Inflammatory macrophage treated with lipopolysaccharide for 1 hour (primary cell): ENCODE results near the gene RNU1-4.
"Not testable (repeated sequence)": the region's sequence is repeated elsewhere in the genome, so short reads cannot be mapped to it uniquely, and the experiment has no call there.

Experiments
- DNase-seq, 2 donors: peaks; one replicate each; pipeline ENCODE4 v3.0.0-alpha.2; 2020 to 2022

RNU1-4 gene

DNA sequence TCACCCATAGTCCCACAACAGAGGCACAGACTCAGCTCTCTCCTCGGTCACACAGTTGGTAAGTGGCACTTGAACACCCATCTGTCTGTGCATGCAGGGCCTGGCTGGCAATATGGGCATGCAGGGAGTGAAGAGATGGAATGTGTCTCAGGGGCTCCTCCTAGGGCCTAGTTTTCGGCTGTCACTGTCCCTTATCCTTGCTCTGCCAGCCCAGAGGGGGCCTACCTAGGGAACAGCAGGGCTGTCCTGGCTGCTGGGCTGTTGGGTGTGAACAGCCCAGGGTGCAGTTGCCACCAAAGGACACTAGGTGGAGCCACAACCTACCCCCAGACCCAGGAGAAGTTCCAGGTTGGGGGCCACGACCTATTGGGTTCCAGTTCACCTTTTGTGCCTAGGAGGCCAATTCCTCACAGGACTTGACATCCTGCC, 30.6 kb upstream of the RNU1-4 start:
- DNase-seq, result not testable (repeated sequence)

DNA sequence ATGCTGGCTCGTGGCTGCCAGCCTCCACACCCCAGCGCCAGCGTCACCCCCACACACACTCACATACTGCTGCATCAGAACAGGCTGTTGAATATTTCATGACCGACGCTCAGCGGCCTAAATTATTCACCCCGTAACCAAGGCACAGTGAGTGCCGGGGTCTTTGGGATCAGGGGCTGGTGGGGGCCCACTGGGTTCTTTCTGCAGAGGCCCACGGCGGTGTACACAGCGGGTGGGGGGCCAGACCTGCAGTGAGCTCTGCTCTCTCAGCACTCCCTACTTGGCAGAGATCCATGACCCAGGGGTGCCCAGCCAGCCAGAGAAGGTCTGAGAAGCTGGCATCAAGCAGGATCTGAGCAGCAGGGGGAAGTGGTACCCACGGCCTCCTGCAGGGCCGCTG, 29.7 kb upstream of the RNU1-4 start:
- DNase-seq, result not testable (repeated sequence)

DNA sequence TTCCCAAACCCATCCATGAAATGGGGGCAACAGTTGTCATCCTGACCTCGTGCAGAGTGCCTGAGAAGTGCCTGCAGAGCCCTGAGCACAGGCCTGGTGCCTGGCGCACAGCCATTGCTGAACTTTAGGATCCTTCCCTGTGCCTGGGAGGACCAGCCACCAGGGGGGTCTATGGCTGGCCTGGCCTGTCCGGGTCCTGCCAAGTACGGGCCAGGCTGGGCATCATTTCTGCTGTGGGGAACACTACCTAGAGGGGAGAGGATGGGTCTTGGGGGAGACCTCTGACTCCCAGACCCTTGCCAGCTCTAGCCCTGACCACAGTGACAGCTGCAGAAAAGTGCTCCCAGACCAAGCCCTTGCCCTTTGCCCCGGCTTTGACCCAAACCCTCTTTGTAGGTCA, 28.2 kb upstream of the RNU1-4 start:
- not testable (repeated sequence) for DNase-seq

DNA sequence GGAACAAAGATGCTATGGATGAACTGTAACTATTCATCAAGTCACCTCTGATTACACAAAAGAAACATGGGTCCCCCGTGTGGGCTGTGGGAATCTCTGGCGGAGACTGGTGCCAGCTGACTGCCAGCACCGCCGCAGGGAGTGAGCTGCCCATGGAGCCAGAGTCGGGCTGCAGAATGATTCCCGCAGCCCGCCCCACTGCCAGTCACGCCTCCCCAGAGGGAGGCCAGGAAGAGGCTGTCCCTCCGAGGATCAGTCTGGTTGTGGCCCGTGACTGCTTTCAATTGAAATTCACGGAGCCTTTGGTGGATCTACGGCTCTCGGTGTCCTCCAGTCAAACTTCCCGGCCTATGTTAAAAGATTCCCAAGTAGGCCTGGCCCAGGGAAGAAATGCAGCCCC, 27.7 kb upstream of the RNU1-4 start:
- not testable (repeated sequence) for DNase-seq

DNA sequence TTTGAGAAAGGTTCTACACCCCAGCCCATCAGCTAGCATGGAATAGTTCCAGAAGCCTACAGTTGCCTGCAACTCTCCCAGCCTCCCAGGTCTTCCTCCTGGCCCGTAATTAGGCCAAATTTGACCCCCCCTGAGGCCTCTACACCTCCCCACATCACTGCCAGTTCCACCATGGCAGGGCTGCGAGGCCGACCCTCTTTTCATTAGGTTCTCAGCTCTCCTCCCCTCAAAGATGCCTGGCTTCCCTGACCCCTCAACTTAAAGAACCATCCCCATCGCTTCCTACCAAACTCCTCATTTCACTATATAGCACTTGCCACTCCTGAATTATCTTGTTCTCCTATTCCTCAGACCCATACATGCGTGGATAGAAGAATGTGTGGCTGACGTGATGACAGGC, 27.3 kb upstream of the RNU1-4 start:
- DNase-seq, result not testable (repeated sequence)

DNA sequence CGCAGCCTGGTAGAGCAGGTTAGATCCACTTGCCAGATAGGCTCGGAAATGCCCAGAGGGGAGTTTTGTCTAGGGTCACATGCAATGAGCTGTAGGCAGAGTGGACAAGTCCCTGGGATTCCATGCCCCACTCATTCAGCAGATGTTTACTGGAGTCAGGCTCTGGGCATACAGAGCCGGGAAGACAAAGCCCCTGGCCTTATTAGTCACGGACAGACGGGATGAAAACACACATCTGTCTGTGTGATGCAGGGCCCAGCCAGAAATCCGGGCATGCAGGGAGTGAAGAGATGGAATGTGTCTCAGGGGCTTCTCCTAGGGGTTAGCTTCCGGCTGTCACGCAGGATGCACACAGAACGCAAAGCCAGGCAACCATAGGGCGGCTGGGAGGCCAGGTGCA, 26.8 kb upstream of the RNU1-4 start:
- not testable (repeated sequence) for DNase-seq

DNA sequence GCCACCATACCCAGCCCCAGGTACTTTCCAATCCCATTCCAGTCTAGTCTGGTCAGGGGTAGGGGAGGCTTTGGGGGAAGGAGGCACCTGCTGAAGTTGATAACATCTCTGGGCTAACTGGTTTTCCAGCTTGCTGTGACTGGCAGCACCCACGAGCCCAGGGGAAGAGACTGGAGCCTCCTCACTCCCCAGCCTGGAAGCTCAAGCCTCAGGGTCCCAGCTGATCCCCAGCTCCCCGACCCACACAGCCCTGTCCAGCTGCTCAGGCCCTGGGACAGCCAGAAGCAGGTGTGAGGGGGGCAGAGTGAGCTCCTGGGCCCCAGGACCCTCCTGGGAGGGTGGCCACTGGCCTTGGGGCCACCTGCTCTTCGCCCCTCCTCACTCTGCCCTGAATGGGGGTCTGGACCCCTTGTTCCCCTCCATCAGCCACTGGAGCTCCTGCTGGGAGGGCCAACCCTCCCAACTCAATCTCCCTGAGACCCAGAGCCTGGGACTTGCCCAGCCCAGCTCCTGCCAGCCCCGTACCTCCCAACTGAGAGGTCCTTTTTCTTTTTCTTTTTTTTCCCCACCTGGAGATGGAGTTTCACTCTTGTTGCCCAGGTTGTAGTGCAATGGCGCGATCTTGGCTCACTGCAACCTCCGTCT, 23.5 kb upstream of the RNU1-4 start:
- no peak for DNase-seq

DNA sequence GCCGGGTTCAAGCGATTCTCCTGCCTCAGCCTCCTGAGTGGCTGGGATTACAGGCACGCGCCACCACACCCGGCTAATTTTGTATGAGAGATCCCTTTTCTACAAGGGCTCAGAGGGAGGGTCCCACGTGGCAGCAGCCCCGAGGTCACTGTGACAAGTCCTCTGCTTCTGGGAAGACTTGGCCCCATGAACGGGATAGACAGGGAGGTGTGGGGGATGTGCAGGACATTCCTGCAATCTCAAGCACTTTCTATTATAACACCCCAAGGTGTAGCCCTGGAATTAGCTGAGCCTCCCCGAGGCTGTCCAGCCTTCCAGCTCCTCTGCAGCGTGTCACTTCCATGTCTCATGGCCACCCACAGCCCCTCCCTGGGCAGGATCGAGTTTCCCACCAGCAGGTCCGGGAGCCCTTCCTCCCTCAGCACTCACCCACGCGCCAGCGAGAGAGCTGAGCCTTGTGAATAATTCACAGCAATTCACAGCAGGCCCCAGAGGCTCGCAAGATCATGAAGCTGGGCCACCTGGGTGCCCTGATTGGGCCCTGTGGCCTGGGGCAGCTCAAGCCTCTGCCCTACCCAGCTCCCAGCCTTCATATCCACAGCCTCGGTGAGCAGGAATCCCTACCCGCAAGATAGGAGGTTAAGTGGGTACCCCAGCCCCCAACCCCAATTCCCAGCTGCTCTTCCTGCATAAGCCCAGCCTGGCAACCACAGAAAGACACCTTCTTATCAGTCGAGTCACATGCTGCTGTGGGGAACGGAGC, 22.8 kb upstream of the RNU1-4 start:
- DNase-seq, result no peak

DNA sequence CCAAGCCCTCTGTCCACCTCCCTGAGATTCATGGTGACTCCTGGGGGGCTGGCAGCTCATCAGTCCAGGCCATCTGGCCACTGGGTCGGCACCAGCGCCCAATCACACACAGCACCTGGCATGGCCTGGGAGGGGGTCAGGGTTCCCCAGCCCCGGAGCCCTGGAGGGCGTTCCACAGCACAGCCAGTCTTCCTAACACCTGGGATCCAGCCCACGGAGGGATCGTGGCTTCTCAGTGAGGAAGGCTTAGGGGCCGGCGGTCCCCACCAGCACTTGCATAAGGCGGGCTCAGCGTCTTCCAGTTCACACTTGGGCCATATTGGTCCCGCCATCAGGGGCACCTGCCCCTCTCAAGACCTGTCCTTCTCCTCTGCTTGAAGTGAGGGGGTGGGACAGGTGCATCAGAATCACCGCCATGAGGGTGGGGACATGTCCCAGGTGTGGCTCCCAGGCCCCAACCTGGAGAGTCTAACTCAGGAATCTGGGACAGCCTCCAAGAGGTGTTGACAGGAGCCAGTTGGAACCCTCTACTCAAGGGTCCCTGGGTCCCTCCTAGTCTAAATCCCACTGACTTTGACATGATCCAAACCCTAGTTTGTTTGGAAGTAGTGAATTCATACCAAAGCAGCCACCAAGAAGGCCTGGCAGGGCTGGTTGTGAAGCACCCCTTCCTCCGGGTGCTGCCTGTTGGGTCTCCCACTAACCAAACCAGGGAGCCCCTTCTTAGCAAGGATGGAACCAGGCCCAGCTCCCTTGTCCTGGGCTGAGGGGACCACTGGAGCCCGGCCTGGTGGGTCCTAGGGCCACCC, 22.0 kb upstream of the RNU1-4 start:
- not testable (repeated sequence) for DNase-seq

DNA sequence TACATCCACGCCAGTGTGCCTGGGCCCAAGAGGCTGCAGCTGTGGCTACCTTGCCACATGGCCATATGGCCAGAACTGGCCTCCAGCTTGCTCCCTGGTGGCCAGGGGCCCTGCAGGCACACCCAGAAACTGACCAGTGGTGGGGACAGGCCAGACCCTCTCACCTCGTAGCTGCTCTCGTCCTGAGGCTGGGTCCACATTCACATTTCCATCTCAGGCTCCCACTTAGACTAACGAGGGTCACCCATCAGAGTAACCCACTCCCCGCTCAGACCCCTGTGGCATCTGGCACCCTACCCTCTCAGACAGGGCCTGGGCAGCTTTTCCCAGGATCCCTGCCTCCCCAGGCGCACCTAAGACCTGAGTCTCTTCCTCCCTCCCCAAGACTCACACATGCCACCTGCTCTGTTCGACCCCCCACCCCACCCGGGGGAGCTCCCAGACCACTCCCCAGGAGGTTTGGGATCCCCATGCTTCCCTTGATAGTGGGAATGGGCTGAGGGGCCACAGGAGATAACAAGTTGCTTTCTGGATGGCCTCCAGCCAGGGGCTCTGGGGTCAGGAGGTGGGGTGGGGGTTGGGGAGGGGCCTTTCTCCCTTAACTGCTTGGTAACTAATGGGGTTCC, 21.3 kb upstream of the RNU1-4 start:
- no peak for DNase-seq

DNA sequence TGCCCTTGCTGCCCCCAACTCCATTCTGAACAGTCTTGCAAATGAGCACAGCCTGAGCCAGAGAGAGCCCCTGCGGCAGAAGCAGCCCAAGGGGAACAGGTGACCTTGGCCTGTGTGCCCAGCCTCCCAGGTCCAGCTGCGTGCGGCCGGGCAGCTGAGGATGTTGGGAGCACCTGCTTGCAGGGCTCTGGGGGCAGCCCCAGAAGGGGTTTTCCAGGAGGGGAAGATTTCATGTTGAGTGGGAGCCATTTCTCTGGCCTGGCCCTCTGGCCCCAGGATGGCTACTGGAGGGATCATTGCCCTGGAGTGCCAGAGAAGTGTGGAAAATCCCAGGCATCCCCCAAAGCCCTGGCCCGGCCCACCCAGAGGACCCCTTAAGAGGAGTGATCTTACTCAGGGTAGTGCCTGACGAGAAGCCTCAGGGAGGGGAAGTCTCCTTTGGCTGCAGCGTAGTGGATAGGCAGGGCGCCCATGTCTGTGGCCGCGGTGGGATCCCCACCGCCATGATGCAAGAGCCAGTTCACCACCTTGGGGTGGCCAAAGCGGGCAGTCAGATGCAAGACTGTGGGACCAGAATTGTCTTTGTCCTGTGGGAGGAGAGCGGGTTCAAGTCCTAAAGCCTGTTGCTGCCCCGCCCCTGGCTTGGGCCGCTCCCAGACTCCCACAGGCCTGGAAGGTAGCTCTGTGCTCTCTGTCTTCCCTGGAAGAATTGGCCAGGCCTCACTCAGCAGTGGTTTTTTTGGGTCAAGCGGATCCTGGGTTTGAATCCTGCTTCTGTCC, 20.6 kb upstream of the RNU1-4 start:
- no peak for DNase-seq

DNA sequence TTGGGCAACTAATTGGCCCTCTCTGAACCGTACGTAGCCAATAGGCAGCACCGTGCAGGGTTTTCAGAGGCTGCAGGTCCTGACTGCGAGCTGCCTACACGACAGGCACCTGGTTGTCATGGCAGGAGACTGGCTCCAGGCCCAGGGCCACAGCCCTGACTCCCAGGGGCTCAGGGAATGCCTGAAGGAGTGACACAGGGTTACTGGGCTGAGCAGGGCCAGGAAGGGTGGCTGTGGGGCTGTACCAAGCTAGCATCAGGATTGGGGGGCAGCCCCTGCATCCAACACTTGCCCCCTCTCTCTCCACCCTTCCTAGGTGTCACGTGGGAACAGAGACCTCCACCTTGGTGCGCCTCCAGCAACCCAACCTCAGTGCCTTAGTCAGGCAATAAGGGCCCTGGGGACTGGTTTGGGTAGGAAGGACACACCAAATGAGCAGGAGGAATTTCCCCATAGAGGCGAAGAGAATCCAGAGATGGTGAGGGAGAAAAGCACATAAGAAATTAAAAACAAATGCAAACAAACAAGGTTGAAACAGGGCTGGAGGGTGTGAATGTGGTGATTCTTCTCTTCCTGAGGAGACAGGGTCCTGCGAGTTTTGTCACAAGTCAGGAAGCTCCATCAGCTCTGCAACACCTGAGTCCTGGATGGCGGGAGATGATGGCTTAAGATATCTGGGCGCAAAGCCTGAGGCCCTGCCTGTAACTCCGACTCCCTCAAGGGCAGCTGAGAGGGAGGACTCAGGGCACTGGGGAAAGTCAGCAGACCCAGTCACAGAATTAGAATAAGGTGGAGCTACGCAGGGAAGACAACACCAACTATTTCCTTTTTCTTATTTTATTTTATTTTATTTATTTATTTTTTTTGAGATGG, 19.7 kb upstream of the RNU1-4 start:
- DNase-seq, result no peak

DNA sequence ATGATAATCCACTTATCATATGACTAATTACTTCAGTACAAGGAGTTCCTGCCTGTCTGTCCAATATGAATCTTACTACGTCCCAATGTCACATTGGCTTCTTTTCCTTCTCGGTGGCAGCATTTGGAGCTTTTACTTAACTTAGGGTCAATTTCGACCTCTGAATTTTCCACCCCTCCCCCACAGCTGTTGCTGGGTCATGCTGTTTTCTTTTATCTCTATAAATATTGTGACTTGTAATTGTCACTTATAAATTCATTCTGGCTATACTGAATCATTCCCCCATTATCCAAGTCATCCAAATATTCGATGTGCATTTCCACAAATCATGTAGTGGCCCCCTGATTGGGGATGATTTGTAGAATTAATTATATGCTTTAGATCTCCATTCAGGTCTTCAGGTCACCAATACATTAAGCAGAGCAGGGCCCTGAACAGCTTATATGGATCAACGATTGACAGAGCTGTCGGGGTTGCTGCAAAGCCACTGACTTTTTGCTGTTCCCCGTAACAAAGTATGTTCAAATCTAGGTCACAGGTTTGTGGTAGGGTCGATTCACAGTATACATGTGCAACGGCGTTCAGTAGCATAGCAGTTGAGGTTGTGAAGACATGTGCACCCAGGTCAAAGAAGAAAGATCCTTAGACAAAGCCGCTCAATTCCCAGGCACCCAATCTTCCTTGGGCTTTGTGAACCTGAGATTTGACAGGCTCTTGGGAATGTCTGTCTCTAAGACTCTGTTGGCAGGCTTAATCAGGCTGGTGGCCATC, 18.3 kb upstream of the RNU1-4 start:
- DNase-seq, result no peak

DNA sequence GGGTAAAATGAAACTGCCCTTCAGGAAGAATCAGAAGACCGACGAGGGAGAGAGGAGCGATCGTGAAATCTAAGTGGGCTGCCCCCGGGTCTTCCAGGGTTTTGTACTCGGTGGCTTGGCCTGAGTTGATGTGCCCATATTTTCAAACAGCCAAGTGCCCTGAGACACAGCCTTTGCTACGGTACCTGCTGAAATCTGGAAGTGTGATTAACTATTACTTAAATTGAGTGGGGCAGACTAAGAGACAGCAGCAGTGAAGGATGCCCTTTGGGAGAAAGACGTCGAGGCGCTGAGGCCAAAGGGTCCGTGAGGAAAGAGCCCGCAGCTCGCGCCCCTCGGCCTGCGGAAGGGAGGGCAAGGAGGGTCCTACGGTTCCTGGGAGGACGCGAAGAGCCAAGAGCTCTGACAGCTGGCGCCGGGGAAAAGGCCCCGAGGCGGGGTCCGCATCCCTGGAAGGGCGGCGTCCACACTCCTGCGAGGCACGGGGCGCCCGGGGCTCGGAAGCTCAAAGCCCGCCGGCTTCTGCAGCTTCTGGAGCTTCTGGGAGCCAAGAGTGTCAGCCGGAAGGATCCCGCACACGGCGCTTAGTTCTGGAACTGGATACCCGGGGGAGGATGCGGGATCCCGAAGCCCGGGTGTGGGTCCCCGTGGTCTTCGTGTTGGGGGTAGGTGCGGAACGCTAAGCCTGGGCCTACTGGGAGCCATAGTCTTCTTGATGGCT, 15.4 kb upstream of the RNU1-4 start:
- DNase-seq, result no peak

DNA sequence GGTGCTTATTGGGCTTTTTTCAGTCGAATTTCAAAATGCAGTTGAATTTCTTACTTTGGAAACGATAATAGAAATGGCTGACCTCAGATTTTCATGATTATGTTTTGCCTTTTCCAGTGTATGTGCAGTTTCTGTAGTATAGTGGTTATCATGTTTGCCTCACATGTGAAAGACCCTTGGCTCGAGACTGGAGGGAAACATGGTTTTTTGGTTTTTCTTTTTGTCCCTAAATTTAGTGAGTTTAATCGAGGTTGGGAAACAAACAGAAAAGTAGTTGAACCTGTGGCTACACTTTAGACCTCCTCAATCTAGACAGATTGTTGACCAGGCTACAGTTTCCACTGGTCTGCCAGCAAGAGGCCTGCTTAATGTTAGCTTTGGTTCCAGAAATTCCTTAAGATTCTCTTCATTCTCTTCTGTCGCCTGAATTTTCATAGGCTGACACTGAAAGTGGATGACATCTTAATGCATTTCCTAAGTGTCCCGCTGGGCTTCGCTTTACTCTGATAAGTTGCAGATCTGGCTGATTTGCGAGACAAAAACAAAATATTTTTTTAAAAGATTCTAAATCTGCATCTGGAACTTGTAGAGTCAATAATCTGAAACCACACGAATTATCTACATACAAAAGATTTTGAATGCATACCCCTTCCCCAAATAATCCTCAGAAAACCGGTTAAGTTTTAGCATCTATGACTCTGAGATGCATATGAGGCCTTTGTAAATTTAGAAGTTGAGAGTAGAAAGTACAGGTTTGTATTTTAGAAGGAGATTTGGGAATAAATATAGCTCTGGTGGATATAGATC, 14.7 kb upstream of the RNU1-4 start:
- not testable (repeated sequence) for DNase-seq

DNA sequence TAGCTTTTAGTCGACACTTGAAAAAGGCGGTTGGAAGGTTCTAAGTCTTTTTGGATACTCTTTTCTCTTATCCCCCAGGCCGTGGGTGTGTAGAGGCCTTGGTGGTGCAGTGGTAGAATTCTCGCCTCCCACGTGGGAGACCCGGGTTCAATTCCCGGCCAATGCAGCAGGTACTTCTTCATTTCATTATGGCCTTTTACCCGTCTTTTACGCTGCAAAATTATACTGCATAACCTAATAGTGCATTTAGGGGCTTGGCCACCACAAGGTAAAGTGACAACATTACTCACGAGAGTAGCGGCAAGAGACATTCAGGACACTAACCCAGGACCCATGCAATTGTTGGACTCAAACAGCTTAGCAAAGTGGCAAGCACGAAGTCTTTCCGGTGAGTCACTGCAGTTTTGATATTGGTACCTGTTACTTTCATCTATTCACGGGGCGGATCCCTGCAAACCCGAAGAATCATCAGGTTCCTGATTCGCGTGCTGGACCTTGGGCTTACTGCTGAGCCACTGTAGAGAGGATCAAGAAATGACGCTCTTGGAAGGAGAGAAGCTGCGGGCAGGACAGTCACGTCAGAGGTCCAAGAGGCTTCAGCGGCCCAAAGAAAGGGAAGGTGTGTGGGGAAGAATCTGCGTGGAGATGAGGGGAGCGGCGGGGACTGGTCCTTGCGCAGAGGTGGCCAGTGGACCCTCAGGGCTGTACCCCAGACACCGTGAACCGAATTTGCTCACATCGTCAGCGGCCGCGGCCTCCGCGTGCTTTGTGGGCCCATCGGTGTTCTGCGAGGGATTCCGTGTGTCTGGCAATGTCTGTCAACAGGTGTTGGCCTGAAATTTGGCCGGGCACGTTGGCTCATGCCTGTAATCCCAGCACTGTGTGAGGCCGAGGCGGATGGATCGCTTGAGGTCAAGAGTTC, 12.9 kb upstream of the RNU1-4 start:
- DNase-seq, result peak; percentile 19 to 64

DNA sequence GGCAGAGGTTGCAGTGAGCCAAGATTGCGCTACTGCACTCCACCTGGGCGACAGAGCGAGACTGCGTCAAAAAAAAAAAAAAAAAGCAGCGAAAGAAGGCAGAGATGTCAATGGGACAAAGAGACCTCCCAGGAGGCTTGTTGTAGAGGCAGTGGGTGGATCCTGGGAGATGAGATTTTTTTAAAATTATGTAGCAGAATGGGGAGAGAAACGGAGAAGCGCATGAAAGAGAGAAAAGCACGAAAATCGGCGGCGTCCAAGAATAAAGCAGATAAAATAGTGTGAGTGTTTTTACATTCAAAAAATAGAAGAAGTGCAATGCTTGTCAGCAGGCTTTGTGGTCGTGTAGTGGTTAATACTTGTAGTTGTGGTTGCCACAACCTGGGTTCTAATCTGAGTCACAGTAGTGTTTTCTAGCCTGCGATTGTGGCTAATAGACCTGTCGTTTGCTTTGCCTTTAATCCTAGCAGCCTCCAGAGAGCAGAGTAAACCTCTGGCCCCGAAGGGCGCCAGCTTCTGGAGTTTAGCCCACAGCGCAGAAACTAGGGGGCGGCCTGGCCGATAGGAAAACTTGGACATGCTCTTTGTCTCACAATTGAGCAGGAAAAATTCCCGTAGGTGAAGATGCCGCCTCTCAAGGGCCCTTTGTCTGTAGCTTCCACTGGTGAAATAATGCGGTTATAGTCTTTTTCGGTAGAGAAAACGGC, 11.9 kb upstream of the RNU1-4 start:
- DNase-seq, result not testable (repeated sequence)
